22Rv1 (cell line): ENCODE measurements around the gene GALNT17.
"Not testable (repeated sequence)": the region's sequence is repeated elsewhere in the genome, so short reads cannot be mapped to it uniquely, and the experiment has no call there.

ENCODE experiments used
- H3K27ac ChIP-seq: fragments of 450-650 bp; 2 replicates; pipeline ENCODE4 v1.5.1; 2017
- ZFX ChIP-seq: fragments of 450-650 bp; IDR thresholded peaks from 2 replicates; pipeline ENCODE4 v1.6.1; 2017; ENCODE audit warnings: antibody characterized with exemption, borderline replicate concordance
- TF ChIP-seq, protein P1 (sequence below): fragments of 450-650 bp; IDR thresholded peaks from 2 replicates; pipeline ENCODE4 v1.5.1; 2017; ENCODE audit warnings: mild to moderate bottlenecking

Gene GALNT17

GRCh38 chr7:71191771-71192170 is 59.8 kb downstream of the GALNT17 start:
- no peak overlapping the region for H3K27ac ChIP-seq
- no peak for TF ChIP-seq ZFX
- TF ChIP-seq, protein P1, sequence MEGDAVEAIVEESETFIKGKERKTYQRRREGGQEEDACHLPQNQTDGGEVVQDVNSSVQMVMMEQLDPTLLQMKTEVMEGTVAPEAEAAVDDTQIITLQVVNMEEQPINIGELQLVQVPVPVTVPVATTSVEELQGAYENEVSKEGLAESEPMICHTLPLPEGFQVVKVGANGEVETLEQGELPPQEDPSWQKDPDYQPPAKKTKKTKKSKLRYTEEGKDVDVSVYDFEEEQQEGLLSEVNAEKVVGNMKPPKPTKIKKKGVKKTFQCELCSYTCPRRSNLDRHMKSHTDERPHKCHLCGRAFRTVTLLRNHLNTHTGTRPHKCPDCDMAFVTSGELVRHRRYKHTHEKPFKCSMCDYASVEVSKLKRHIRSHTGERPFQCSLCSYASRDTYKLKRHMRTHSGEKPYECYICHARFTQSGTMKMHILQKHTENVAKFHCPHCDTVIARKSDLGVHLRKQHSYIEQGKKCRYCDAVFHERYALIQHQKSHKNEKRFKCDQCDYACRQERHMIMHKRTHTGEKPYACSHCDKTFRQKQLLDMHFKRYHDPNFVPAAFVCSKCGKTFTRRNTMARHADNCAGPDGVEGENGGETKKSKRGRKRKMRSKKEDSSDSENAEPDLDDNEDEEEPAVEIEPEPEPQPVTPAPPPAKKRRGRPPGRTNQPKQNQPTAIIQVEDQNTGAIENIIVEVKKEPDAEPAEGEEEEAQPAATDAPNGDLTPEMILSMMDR, result no peak

GRCh38 chr7:71193099-71193810 is 61.3 kb downstream of the GALNT17 start:
- TF ChIP-seq, protein P1, result no peak
- TF ChIP-seq ZFX, result no peak
- no peak overlapping the region for H3K27ac ChIP-seq

GRCh38 chr7:71198391-71198790 is 66.4 kb downstream of the GALNT17 start:
- H3K27ac ChIP-seq, result no peak overlapping the region
- TF ChIP-seq ZFX, result no peak
- TF ChIP-seq, protein P1, result no peak

DNA sequence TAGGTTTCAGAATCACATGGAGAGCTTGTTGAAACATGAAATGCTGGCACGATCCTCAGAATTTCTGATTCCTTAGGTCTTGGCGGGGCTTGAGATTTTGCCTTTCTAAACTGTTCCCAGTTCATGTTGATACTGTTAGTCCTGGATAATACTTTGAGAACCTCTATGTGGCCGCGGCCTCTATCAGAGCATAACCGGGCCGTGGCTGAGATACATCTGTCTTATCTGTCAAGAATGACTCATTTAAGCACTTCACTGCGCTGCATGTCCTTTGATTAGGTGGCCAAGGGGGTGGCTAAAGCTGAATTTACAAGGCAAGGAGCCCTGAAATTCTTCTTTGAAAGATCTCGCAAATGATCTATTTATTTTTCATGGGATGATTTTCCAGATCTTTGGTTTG is 66.9 kb downstream of the GALNT17 start:
- H3K27ac ChIP-seq, result no peak overlapping the region
- TF ChIP-seq, protein P1, result no peak
- no peak for TF ChIP-seq ZFX

- no peak overlapping the region for H3K27ac ChIP-seq
- no peak for TF ChIP-seq ZFX
- TF ChIP-seq, protein P1, result no peak
These were observed 74.2 kb downstream of the GALNT17 start for GRCh38 chr7:71206184-71206583.

DNA sequence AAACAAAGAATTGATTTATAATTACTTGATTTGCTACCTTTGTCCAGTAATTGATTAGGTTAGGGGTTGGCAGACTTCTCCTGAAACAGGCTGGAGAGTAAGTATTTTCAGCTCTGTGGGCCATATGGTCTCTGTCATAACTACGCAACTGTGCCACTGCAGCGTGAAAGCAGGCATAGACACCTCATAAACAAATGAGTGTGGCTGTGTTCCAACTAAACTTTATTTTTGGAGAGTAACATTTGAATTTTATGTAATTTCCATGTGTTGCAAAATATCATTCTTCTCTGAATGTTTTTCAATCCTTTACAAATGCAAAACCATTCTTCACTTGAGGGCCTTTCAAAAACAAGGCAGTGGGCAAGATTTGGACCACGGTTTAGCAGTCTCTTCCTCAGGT is 76.9 kb downstream of the GALNT17 start:
- TF ChIP-seq, protein P1, result no peak
- no peak for TF ChIP-seq ZFX
- H3K27ac ChIP-seq, result no peak overlapping the region

- not testable (repeated sequence) for H3K27ac ChIP-seq
These were observed 77.5 kb downstream of the GALNT17 start for GRCh38 chr7:71209484-71209883.

DNA sequence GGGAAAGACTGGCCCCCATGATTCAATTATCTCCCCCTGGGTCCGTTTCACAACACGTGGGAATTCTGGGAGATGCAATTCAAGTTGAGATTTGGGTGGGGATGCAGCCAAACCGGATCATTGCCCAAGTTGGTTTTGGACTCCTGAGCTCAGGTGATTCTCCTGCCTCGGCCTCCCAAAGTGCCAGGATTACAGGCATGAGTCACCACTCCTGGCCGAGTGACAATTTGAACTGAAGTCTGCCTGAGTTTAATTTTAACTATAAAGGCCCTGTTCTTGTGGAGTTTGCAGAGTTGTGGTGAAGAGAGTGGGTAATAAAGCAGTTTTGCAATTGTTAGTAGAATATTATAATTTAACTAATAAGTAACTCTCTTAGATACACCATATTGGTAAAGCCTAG is 78.3 kb downstream of the GALNT17 start:
- no peak overlapping the region for H3K27ac ChIP-seq
- TF ChIP-seq, protein P1, result no peak
- TF ChIP-seq ZFX, result no peak
